Measurements from ENCODE around the gene SEC14L1. TPM values are rescaled to one million over a fixed set of nuclear protein-coding genes. Genes with fewer than 3 reads are reported as not detected.
A peak's percentile ranks its signal among the peaks of the same experiment; 100 is the strongest.

The SEC14L1 gene
- total RNA-seq, 1 experiment from 2014 or later = 81.0 TPM

- CTCF ChIA-PET = no interaction called here
- H3K4me3 Mint-ChIP-seq = no peak overlapping the region
- H3K27me3 Mint-ChIP-seq (ENCODE audit: low read depth) = no peaks in the 10 kb centered on the region
- peaks cover 22% of the 10 kb centered on the region for H3K36me3 Mint-ChIP-seq
- POLR2A ChIA-PET = no interaction called here
- H3K4me1 Mint-ChIP-seq = peaks cover 9% of the 10 kb centered on the region; the same call in 1 of the 2 replicates
- no peak for TF ChIP-seq JUN (CRISPR knock-in tag; IDR thresholded peaks at IDR 0.05)
- TF ChIP-seq ZNF512 (CRISPR knock-in tag; IDR thresholded peaks at IDR 0.05; ENCODE audit: borderline replicate concordance) = no peak
- TF ChIP-seq FOXP4 (CRISPR knock-in tag; IDR thresholded peaks at IDR 0.05) = no peak
- TF ChIP-seq PRRX2 (CRISPR knock-in tag; IDR thresholded peaks at IDR 0.05) = no peak
- no peak for TF ChIP-seq TP53 (CRISPR knock-in tag; IDR thresholded peaks at IDR 0.05)
- TF ChIP-seq ZSCAN18 (CRISPR knock-in tag; IDR thresholded peaks at IDR 0.05) = no peak
- H3K27ac Mint-ChIP-seq = no peak overlapping the region; the same call in 1 of the 2 replicates
- DNase-seq (ENCODE audit: low spot score) = no peak
- no peaks in the 10 kb centered on the region for H3K9me3 Mint-ChIP-seq
- no peak for ATAC-seq
Measured at GRCh38 chr17:77188084-77189066, 47.6 kb downstream of the SEC14L1 start.

GRCh38 chr17:77189148-77189547 is 48.4 kb downstream of the SEC14L1 start:
- Mint-ChIP-seq H3K36me3 (peaks cover 23% of the 10 kb centered on the region), H3K27me3 (ENCODE audit: low read depth) (no peaks in the 10 kb centered on the region), H3K4me3 (no peak overlapping the region), H3K4me1 (peaks cover 9% of the 10 kb centered on the region; the same call in 1 of the 2 replicates), H3K27ac (no peak overlapping the region; the same call in 1 of the 2 replicates), H3K9me3 (no peaks in the 10 kb centered on the region)
- DNase-seq (ENCODE audit: low spot score) (no peak), ATAC-seq (no peak)
- CTCF ChIA-PET = no interaction called here
- POLR2A ChIA-PET = no interaction called here
- no peak for TF ChIP-seq JUN (CRISPR knock-in tag; IDR thresholded peaks at IDR 0.05)

GRCh38 chr17:77190576-77190975 is 49.8 kb downstream of the SEC14L1 start:
- TF ChIP-seq ZNF532 (CRISPR knock-in tag; IDR thresholded peaks at IDR 0.05; ENCODE audit: borderline replicate concordance) (no peak), GABPB1 (CRISPR knock-in tag; IDR thresholded peaks at IDR 0.05) (no peak), KAT7 (CRISPR knock-in tag; IDR thresholded peaks at IDR 0.05; ENCODE audit: borderline replicate concordance) (no peak)
- Mint-ChIP-seq H3K36me3 (peaks cover 34% of the 10 kb centered on the region), H3K4me3 (no peak overlapping the region), H3K27ac (peak overlapping the region; percentile 13), H3K9me3 (no peaks in the 10 kb centered on the region), H3K27me3 (ENCODE audit: low read depth) (no peaks in the 10 kb centered on the region), H3K4me1 (peaks cover 9% of the 10 kb centered on the region; the same call in 1 of the 2 replicates)
- ATAC-seq = no peak
- POLR2A ChIA-PET = no interaction called here
- DNase-seq (ENCODE audit: low spot score) = no peak
- CTCF ChIA-PET = no interaction called here

All from WTC11 (cell line).